Activated effector memory CD4-positive, alpha-beta T cell treated with Interleukin-2 at 50 U/mL for 16 hours (primary cell): ENCODE results near the gene SASH3.
"Not testable (repeated sequence)": the region's sequence is repeated elsewhere in the genome, so short reads cannot be mapped to it uniquely, and the experiment has no call there.

Experiments
- DNase-seq: peaks from one replicate; pipeline ENCODE4 v3.0.0-alpha.2; 2020

The SASH3 gene

DNA sequence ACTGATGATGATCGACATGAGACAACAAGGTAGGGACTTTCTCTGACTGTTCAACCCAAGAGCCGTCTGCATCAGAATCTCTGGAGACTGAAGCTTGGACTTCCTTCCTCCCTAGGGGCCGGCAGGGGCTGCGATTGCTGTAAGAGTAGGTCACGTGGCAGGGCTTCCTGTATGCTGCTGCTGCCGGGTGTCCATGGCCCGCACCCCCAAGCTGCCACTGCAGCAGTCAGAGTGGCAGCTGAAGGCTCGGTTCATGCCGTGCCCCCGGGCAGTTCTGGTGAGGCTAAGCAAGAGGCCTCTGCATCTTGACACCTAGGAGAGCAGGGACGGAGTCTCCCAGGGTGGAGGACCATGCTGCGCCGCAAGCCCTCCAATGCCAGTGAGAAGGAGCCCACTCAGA lies at the start of gene SASH3:
Gene SASH3 (plus strand): TSS at position 203 of the 400 bp plus-strand sequence. CDS start 149 bp downstream, at position 352.
- DNase-seq = peak; percentile 57

DNA sequence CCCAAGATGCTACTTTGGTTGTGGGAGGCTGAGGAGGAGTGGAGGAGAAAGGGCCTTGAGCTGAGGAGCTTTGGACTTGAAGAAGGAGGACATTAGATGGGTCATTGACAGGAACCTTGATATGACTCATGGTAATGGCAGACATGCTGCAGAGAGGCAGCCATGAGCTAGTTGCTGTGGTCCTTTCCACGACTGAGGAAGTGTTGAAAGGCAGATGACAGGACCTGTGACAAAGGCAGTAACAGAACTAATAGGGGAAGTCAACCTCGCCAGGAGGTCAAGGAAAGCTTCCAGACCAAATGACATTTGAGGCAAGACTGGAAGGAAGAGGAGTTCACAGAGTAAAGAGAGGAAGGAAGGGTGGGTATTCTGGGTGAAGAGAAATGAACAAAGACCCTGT lies 48.5 kb upstream of the SASH3 start:
- no peak for DNase-seq

DNA sequence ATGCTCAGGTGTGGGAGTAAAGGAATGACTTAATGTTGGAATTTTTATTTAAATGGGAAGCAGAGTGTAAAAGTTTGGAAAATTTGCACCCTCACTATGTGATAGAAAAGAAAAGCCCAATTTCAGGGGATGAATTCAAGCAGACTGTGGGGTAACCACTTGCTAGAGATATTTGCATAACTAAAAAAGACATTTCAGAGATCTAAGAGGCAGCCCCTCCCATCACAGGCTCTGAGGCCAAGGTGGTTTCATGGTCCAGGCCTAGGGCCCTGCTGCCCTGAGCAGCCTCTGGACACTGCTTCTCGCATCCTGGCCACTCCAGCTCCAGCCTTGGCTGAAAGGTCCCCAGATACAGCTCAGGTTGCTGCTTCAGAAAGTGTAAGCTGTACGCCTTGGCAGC lies 46.9 kb upstream of the SASH3 start:
- no peak for DNase-seq

DNA sequence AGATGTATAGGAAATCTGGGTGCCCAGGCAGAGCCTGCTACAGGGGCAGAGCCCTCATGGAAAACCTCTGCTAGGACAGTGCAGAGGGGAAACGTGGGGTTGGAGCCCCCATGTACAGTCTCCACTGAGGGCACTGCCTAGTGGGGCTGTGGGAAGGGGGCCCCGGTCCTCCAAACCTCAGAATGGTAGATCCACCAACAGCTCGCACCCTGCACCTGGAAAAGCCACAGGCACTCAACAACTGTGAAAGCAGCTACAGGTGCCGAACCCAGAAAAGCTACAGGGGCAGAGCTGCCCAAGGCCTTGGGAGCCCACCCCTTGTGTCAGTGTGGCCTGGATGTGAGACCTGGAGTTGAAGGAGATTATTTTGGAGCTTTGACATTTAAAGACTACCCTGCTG lies 46.4 kb upstream of the SASH3 start:
- no peak for DNase-seq

DNA sequence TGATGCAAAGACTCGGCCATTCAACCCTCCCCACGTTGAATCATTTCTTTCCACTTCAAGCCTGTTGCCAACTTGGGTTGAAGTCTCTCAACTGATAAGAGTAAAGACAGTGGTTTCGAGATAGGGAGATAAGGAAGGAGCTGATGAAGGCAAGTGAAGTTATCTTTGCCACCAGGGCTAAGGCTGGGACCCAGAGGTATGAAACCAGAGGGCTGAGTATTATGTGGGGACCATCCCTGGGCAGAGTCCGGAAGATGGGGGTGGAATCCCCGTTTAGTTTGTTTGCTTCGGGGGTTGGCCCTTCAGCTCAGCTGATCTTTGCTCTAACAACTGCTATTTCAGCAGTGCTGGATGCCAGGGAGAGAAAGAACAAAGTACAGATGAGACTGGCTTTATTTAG lies 43.3 kb upstream of the SASH3 start:
- DNase-seq = no peak

DNA sequence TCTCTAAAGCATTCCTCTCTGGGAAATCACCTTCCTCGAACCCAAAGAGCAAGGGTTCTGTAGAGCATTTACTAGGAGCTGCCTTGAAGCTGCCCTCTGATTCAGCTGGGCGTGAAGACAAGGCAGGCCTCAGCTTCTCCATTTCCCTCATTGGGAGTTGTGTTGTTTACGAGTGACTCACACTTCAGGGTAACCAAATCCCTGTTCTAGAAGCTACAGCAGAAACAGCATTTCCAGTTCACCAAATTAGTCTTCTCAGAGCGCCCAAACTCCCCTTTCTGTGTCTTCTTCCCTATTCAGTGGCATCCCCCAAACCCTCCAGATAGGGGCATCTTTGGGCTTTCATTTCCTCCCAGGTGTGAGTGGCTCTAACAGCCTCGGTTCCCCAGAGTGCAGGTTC lies 41.8 kb upstream of the SASH3 start:
- DNase-seq = no peak

DNA sequence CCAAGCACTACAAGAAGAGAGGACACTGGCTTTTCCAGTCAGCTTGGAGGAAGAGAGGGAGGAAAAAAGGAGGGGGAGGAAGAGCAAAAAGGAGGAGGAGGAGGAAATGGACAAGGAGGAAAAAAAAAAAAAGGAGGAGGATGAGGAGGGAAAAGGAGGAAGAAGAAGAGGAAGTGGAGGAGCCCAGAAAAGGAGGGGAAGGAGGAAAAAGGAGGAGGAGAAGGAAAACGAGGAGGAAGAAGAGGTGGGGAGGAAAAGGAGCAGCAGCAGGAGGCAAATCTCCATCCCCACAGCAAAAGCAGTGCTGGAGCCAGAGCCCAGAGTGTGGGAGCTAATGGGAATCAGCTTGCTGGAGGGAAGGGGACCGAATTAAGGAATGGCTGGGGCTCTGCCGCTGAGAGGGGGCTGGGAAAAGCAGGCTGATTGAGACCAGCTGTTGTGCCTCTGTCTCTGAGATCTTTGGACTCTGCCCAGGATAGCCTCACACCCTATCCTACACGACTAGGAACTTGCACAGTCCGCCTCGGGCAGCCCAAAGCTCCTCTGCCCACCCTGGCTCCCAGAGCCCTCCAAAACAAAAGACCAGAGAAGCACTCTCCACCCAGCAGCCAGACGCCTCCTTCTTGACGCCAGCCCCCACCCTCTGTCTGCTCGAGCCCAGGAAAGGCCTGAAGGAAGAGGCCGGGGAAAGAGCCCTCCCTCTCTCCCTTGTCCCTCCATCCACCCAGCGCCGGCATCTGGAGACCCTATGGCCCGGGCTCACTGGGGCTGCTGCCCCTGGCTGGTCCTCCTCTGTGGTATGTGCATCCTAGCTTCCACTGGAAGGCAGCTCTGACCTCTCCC lies 41.1 kb upstream of the SASH3 start, which contains the start of gene XPNPEP2:
Gene XPNPEP2 (plus strand): TSS at position 514 of the 843 bp plus-strand sequence. CDS start 235 bp downstream, at position 749.
- DNase-seq = no peak

DNA sequence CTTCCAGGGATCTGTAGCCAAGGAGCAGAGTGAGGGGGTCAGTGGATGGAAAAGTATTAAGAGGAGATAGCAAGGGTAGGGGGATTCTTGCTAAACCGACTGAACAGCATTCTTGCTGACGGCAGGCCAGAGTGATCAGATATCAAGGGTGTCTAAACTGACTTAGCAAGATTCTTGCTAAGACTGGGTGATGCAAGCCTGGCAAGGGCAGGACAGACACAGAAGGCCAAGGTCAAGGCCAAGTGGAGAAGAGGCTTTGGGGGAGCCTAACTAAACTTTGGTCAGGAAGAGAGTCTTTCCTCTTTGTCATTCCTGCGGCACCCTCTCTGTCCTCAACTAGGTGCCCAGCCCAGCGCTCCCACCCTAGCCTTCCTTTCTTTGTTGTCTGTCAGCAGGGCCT lies 40.2 kb upstream of the SASH3 start:
- DNase-seq = no peak

DNA sequence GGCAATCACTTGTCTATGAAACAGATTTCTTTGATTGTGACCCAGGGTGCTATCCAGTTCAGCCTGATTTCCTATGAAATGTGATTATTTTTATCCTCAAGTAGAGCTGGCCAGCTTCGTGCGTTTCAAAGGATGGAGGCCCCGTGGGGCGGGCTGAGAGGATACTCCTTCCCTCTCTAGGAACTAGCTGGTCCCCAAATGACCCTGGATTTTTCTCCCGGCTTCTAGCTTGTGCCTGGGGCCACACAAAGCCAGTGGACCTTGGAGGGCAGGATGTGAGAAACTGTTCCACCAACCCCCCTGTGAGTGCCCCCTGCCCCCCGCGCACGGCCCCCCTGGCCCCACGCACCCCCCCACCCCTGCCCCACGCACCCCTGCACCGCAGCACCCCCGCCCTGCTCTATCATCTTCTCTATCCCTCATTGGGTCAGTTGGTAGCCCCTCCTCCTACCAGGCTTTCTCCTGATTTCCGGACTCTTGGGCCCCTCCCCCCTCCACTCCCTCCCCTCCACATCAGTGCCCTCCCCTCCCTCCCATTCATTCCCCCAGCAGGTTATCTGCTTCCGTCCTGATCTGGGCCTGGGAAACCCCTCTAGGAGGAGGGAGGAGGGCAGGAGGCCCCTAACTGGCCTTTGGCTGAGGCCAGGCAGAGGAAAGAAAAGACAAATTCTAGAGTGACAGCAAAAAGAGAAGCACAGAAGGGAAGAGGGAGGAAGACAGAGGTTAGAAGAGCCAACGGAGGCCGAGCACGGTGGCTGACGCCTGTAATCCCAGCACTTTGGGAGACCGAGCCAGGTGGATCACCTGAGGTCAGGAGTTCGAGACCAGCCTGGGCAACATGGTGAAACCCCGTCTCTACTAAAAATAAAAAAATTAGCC lies 37.6 kb upstream of the SASH3 start:
- no peak for DNase-seq

DNA sequence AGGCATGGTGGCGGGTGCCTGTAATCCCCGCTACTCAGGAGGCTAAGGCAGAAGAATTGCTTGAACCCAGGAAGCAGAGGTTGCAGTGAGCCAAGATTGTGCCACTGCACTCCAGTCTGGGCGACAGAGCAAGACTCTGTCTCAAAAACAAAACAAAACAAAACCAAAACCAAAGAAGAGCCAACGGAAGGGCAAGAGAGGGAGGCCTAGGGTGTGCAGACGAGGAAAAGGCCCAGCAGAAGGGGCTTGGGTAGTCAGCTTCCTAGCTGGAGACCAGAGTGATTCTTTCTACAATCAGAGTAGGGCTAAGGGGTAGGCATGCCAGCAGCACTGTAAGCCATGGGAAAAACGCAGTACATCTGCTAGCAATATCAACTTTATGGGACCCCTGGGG lies 37.0 kb upstream of the SASH3 start:
- DNase-seq = not testable (repeated sequence)

DNA sequence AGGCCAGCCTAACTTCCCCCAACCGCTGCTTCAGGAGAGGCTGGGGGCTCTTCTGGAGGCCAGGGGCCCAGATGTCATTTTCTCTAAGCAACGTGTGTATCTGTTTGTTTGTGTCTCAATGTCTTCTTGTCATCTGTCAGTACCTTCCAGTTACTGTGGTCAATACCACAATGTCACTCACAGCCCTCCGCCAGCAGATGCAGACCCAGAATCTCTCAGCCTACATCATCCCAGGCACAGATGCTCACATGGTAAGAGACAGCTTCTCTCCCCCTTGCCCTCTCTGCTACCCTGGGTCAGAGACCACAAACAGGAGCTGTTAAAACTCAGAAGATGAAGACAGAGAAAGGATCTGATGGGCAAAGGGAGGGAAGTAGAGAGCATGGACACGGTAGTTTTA lies 35.9 kb upstream of the SASH3 start:
- DNase-seq = no peak

DNA sequence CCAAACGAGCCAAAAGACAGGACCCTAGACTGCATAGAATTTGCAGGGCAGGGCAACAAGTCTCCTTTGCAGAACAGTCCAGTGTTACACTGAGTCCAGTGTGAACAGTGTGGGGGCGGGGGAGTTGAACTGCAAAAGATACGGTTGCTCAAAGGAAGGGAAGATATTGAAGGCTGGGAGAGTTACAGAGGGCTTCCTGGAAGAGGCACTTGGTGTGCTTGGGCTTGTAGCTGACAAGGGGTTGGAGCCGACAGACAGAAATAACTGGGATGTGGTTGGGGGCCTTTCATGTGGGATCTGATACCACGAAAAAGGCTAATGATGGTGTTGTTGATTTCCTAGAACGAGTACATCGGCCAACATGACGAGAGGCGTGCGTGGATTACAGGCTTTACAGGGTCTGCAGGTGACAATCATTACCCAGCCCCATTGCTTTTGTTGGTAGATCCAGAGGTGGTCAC lies 34.9 kb upstream of the SASH3 start:
- DNase-seq = peak; percentile 22

DNA sequence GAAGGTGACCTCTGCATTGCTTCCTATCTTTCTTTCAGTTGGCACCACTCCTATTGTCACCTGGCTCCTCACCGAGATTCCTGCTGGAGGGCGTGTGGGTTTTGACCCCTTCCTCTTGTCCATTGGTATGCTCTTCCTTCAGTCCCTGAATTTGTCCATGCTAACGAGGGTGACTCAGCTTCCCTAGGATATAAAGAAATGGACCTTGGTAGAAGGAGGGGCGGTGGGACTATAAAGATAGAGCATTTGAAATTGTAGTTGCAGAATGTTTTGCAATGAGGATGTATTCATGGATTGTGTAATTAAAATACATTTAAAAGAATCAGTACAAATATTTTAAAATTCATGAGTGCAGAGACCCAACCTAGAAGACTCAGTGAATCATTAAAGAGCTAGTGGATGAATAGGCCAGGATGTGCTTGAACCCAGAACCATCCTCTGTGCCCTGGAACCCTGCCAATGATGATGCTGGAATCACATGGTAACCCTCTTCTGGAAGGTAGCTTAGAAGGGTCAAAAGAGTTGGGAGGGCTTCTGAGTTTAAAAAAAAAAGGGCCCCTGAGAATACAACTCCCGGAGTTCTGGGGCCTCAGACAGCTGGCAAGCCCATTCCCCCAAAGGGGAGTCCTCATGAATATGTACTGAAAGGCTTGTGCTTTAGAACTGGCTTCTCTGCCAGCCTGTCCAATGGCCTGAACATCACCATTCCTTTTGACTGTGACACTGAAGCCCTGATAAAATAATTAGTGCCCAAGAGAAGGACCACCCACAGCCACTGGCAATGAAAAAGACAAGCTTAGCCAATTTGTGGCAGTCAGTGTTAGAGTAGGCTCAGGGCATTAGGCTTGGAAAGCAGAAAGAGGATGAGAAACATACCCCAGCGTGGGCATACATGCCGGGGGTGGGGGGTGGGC lies 32.9 kb upstream of the SASH3 start:
- no peak for DNase-seq

DNA sequence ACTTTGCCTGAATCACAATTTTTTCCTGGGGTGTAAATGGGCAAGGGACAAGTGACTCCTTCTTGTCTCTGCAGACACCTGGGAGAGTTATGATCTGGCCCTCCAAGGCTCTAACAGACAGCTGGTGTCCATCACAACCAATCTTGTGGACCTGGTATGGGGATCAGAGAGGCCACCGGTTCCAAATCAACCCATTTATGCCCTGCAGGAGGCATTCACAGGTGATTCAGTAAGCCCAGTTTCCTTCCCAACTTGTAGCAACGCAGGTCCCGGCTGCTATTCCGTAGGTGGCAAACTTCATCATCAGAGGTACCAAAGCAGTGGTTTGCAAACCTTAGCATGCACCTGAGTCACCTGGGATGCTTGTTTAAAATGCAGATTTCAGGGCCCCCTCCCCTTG lies 32.2 kb upstream of the SASH3 start:
- DNase-seq = no peak

DNA sequence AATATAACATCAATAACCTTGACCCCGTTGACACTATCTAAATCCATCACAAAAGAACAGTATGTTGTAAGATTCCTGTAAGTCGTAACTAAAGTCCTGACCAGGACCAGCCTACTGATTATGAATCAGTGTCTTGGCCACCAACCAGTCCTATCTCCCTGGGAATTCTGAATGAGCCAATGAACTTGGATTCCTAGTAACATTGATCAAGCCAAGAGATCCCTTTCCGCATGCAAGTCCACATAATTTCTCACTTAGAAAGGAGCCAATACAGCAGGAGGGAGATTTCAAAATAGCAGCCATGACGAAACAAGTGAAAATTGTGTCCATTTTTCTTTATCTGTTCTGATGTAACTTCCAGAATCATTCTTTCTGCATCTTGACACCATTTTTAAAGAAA lies 31.4 kb upstream of the SASH3 start:
- DNase-seq = no peak

DNA sequence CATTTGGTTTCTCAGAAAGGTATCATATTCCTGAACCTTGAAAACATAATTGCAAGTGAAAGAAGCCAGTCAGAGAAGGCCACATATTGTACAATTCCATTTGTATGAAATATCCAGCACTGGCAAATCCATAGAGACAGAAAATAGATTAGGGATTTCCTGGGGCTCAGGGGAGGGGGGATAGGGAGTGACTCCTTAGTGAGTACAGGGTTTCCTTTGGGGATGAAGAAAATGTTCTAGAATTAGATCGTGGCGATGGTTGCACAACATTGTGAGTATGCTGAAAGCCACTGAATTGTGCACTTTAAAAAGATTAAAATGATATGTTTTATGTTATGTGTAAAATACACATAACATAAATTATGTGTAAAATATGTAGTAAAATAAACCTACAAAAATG lies 30.7 kb upstream of the SASH3 start:
- DNase-seq = no peak

DNA sequence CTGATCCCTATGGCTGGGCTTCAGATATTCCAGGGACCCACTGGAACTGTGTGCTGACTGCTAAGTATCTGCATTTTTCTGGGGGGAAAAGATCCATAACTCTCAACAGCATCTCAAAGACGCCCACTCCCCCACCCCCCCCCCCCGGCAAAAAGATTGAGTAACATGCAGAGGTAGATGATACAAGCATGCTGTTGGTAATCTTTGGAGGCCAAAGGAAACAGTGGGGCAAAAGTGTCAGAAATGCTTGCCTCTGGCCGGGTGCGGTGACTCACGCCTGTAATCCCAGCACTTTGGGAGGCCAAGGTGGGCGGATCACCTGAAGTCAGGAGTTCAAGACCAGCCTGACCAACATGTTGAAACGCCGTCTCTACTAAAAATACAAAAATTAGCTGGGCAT lies 28.8 kb upstream of the SASH3 start:
- no peak for DNase-seq

DNA sequence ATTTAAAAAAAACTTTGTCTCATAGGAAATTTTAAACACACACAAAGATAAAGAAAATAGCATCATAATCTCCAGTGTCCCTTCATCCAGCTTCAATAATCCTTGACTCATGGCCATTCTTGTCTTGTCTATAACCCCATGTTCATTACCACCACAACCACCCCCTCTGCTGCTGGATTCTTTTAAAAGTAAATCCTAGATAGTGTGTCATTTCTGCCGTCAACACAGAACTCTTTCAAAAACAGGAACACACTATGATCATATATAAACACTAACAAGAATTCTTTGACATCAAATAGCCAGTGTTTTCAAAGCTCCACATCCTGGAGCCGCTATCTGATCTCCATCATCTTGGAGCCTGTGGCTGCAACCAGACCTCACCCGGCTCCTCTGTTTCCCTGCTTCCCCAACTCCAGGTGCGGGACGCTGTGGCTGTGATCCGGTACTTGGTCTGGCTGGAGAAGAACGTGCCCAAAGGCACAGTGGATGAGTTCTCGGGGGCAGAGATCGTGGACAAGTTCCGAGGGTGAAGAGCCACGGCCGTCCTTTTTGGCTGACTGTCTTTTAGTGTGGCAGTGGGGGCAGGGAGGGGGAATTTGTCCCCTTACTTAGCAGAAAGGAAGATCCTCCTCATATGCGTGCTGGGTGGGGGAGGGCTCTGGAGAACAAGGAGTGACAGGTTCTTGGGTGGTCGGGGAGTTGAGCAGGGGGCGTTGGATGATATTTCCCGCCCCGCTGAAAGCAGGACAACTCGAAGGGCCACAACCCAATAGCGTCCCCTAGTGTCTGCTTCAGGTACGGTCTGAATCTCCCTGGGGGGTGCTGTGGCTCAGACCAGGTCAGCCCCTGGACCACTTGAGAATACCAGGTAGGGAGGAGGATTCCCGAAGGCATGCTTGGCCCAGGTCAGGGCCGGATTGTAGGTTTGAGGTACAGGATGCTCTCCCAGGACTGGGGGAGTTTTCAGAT lies 25.4 kb upstream of the SASH3 start:
- DNase-seq = no peak

DNA sequence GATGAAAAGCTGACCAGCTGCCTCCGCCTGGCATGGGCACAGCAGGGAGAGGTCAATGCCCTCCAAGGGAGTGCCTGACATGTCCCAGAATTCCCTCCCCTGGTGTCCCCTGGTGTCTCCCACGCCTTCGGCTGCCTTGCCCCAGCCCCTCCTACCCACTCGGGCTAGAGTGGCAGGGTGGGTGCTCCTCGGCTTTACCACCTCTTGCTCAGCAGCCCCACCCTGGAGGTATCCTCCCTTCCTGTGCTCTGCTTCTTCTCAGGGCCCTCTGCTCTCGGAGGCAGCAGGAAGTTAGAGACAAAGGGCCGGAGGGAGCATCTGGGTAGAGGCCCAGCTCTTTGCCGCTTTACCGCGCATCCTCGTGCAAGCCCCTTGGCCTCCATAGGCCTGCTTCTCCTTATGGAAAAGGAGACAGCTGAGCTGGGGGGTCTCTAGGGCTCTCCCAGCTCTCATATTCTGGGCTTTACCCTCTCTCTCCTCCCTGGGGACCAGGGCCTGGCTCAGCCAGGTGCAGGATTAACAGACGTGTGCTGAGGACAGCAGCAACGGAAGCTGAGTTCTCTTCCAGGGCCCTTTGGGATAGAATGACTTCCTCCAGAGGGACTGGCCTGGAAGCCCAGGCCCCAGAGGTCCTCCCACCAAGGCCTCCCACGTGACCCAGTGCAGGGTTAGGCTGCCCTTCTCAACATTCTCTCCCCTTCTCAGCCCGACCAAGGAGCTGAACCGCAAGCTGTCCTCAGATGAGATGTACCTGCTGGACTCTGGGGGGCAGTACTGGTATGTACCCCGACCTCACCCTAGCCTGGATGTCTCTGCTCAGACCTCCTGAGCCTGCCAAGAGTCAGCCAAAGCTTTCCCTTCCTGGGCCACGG lies 23.7 kb upstream of the SASH3 start:
- DNase-seq = peak; percentile 33

DNA sequence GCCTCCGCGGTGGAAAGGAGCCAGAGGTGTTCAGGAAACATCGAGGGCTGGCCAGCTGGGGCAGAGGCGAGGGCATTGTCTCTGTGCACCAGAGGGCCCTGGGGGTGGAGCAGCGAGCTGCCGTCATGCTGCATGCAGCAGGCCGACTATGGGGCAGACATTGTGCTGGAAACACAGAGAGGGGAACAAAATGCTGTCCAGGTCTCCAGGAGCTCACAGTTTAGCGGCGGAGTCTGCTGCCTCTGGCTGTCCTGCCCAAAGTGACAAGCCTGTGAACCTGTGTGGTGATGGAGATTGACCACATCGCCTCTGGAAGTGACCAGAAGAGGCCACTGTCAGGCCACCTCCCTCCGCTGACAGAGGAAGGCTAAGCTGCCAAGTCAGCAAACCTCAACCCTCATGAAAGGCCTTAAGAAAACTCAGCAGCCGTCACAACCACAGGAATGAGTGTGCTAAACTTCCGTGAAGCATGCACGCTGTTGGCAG lies 20.1 kb upstream of the SASH3 start:
- DNase-seq = peak; percentile 44
